GM21619 (cell line): ENCODE data around the gene IQGAP3.
A peak's percentile ranks its signal among the peaks of the same experiment; 100 is the strongest.
"Not testable (repeated sequence)": the region's sequence is repeated elsewhere in the genome, so short reads cannot be mapped to it uniquely, and the experiment has no call there.

Source experiments
- ATAC-seq: cut with Tn5 transposase; IDR thresholded peaks from one replicate; pipeline ENCODE4 v1.9.1; 2021; ENCODE audit not compliant: unreplicated experiment

The IQGAP3 gene, protein sequence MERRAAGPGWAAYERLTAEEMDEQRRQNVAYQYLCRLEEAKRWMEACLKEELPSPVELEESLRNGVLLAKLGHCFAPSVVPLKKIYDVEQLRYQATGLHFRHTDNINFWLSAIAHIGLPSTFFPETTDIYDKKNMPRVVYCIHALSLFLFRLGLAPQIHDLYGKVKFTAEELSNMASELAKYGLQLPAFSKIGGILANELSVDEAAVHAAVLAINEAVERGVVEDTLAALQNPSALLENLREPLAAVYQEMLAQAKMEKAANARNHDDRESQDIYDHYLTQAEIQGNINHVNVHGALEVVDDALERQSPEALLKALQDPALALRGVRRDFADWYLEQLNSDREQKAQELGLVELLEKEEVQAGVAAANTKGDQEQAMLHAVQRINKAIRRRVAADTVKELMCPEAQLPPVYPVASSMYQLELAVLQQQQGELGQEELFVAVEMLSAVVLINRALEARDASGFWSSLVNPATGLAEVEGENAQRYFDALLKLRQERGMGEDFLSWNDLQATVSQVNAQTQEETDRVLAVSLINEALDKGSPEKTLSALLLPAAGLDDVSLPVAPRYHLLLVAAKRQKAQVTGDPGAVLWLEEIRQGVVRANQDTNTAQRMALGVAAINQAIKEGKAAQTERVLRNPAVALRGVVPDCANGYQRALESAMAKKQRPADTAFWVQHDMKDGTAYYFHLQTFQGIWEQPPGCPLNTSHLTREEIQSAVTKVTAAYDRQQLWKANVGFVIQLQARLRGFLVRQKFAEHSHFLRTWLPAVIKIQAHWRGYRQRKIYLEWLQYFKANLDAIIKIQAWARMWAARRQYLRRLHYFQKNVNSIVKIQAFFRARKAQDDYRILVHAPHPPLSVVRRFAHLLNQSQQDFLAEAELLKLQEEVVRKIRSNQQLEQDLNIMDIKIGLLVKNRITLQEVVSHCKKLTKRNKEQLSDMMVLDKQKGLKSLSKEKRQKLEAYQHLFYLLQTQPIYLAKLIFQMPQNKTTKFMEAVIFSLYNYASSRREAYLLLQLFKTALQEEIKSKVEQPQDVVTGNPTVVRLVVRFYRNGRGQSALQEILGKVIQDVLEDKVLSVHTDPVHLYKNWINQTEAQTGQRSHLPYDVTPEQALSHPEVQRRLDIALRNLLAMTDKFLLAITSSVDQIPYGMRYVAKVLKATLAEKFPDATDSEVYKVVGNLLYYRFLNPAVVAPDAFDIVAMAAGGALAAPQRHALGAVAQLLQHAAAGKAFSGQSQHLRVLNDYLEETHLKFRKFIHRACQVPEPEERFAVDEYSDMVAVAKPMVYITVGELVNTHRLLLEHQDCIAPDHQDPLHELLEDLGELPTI (N-terminal part only)

DNA sequence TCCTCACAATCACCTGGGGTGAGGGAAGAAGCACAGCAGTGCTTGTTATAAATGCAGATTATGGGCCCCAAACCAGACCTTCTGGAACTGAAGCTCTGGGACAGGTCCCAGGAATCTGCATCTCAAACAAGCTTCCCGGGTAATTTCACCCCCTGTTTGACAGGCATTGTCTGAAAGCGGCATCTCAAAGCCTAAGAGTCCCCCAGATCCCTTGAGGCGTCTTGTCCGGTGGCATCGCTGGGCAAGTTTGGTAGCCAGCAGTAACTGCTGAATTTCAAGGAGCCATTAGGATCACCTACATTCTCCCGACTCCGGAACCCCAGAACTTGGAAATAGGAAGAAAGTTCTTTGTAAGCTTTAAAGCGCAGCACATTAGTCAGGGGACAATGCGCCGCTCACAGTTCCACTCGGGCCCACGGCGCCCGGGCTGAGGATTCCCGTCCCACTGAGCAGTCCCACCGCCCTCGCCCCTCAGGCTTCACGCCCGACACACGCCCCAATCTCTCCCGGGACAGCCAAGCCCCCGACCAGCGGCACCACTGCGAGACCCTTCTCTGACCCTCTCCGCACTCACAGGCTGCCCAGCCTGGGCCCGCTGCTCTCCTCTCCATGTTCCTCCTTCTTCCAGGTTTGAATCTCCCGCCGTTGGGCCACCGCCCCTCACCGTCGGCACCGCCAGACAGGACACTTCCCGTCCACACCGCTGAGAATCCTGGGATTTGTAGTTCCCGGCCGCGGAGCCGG is at the start of gene IQGAP3:
Gene IQGAP3, minus strand, starts transcription at position 647 of the 744 bp plus-strand sequence. Its CDS starts 36 bp downstream, at position 611.
- peak; percentile 79 for ATAC-seq

DNA sequence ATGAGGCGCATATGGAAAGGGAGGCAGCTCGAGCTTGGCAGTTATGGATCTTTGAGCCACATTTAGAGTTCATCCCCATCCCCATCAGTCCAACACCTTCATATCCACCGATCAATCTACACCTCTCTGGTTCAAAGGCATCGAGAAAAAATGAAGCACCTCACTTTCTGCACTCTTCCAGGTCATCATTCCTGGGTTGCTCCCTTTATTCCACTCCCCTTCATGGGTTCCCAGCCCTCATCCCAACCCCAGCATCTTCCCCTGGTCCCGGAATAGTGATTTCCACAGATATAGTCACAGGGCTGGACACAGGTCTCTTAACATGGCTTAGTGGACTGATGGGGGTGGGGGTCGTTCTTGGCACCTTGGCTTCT is 47.2 kb upstream of the IQGAP3 start:
- ATAC-seq, result no peak

DNA sequence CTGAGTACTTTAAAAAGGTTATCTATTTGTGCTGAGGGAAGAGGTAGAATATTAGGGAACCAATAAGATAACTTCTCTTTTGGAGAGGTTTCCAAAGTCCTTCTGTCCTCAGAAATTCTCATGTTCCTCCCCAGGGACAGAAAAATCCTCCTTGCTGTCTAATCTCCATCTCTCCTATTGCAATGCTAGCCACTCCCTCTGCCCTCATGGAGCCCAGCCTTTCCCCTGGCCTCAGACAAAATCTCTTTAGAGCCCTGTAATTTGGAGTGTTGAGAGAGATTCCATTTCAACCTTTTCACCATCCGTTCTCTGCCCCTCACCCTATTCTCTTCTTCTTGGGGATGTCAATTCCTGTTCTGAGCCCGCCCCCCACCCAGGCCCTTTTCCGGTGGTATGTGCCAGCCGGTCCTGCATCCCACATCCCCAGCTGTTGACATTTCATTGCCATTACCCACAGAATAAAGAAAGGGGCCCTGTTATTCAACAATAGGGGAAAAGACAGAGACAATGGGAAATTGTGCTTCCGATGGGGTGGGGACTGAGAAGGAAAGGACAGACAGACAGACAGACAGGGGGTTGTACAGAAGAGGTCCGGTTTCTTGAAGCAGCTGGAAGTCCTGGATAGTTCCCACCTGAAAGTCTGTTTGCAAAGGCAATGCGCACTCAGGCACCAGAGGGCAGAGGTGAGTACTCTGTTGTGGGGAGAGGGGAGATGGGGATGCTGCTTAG is 46.7 kb upstream of the IQGAP3 start, which contains the start of gene HAPLN2:
Gene HAPLN2, plus strand, starts transcription at position 563 of the 729 bp plus-strand sequence. CDS start 4,076 bp downstream, outside the sequence.
- ATAC-seq, result no peak

DNA sequence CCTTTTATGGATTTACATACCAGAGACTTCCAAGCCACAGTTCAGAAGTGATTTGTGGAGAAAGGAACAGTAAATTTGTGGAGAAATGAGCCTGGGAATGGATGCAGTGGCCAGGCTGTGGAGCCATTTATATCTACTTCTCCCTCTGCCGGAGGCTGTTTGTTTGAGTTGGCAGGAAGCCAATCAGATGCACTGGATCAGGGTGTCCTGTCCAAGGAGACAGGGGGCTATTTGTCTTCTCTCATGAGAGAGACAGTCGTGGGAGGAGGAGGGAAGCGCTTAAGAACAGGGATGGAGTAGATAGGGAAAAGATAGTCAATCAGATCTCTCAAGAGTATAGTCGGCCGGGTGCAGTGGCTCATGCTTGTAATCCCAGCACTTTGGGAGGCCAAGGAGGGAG is 44.1 kb upstream of the IQGAP3 start:
- ATAC-seq, result no peak

DNA sequence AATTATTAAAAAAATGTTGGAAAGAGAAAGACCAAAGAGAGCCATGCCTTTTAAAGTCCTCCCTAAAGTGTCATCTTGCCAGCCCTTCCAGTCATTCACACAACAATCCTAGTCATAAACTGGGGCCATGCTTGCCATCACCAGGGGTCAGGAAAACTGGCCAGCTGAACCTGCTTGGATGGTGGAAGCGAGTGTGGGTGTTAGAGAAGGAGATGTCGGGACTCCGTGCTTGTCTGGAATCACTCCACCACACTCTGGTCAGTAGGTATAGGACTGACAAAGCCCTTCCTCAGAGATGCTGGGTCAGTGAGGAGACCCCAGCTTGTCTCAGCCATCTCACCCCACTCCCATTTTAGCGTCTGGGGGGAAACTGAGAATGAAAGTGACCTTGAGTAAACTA is 43.6 kb upstream of the IQGAP3 start:
- ATAC-seq, result no peak

DNA sequence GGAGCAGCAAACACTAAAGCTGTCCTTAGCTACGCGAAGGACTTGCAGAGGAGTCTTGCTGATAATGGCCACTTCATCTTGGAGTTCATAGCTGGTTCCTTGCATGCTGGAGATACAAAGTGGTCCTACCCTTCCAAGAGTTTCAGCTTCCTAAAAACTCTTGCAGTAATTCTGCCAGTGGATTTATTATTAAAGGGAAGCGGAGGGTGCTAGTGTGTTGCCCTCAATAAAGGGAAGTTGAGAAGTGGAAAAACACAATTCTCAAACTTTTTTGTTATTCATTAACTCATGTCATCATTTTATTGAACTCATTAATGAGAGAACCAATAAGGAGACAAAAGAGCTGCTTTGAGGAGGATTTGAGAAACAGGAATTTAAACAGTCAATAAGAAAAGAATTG is 40.3 kb upstream of the IQGAP3 start:
- ATAC-seq, result no peak

DNA sequence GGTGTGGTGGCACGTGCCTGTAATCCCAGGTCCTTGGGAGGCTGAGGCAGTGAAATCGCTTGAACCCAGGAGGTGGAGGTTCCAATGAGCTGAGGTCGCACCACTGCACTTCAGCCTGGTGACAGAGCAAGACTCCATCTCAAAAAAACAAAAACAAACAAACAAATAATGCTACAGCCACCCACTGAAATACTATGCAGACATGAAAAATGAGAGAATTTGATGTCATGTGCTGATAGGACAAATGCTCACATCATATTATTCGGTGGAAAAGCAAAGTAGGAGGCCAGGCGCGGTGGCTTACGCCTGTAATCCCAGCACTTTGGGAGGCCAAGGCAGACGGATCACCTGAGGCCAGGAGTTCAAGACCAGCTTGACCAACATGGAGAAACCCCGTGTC is 37.7 kb upstream of the IQGAP3 start:
- not testable (repeated sequence) for ATAC-seq

DNA sequence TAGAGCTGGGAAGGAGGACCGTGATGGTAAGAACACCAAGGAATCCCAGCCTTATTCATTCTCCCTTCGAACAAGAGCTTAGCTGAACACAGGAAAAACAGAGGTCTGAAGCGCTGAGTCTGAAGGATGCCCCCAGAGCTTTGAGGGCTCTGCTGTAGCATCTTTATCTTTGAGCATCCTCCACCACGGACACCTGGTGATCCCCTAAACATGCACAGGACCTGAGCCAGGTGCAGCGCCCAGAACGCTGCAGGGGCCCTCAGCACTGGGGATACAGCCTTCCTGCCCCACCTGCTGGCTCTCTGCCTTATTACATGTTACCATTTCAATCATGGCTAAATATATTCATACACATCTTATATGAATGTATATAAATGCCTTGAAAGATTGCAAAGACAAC is 36.6 kb upstream of the IQGAP3 start:
- ATAC-seq, result no peak

DNA sequence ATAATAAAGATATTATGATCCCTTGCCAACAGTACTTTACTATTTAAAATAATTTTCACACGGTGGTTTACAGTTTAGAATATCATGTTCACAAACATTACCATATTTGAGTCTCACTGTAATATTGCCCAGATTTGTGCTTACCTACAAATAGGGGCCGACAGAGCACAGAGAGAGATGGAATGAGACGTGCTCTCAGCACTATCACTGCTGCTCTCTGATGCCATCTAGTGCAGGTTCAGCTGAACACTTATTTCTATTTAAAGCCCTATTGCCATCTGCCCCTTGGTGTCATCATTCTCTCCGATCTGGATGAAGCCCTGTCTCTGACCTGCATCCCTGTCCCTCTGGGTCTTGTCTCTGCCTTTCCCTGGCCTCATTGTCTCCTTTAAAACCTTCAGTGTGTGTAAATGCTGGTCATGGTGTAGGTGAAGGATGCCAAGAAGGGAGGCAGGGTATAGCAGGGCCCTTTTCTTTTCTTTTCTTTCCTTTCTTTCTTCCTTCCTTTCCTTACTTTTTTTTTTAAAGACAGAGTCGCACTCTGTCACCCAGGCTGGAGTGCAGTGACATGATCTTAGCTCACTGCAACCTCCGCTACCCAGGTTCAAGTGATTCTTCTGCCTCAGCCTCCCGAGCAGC is 35.8 kb upstream of the IQGAP3 start:
- ATAC-seq, result peak; percentile 83

DNA sequence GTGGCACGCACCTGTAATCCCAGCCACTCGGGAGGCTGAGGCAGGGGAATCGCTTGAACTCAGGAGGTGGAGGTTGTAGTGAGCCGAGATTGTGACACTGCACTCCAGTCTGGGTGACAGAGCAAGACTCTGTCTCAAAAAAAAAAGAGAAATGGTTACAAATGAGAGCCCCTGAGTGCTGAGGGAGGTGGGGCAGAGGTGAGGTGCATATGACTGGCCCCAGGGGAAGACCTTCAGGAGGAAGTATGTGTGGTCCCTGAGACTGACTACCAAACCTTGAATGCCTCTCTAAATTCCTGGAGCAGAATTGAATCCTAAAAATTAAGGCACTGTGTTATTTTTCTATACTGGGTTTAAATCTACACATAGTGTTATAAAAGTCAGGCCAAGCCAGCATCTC is 35.0 kb upstream of the IQGAP3 start:
- not testable (repeated sequence) for ATAC-seq

DNA sequence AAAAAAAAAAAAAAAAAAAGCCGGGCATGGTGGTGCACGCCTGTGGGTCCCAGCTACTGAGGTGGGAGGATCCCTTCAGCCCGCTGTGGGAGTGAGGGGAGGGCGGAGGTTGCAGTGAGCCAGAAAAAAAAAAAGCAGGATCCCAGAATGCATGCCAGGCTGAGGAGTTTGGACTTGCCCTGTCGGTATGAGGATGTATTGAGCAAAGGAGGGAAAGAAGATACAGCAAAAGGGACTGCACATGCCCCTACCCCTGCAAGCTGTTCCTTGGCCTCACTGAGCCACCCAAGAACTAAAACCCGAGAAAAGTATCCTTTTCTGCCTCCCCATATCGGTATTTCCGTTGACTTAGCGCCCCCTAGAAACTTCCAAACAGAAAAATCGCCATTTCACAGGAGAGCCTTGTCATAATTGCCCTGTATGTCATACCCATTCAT is 30.2 kb upstream of the IQGAP3 start:
- ATAC-seq, result no peak

DNA sequence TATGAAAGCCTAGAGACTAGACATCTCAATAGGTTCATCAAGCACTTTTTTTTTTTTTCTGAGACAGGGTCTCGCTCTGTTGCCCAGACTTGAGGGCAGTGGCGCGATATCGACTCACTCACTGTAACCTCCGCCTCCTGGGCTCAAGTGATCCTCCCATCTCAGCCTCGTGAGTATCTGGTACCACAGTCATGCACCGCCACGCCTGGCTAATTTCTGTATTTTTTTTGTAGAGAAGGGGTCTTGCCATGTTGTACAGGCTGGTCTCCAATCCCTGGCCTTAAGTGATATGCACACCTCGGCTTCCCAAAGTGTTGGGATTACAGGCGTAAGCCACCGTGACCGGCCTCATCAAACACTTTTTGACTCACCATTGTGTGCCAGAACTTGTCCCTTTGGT is 29.5 kb upstream of the IQGAP3 start:
- ATAC-seq, result peak; percentile 25

DNA sequence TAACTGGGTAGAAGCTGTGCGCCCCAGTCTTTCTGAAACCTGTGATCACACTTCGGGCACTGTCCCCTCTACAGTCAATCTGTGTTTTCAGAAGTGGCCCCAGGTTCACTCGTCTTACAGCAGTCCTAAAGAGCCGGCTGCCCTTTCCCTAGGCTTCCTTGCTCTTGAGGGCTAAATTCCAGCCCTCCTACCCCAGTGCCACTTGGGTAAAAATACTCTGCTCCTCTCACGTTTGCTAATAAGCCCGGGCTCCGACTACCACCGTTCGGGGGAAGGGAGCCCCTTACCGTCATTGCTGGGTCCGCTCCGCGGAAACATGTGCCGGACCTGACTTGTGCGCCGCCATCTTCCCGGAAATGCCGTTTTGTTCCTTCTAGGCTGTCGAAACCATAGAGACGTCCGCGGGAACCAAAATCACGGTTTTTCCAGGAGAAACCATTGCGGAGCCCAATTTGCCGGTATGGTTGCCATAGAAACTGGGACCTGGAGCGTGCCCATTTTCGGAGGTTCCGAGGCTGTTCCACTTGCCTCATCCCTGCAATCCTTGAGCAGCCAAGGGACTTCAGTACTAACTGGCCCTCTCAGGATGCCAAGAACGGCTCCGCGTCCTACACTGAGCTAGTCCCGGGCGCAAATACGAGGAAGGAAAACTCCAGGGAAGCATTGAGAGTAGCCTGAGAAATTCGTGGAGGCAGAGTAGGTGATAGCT is 28.9 kb upstream of the IQGAP3 start, which contains the start of gene GPATCH4:
Gene GPATCH4, minus strand, starts transcription at position 358 of the 709 bp plus-strand sequence.
- peak; percentile 59 for ATAC-seq

DNA sequence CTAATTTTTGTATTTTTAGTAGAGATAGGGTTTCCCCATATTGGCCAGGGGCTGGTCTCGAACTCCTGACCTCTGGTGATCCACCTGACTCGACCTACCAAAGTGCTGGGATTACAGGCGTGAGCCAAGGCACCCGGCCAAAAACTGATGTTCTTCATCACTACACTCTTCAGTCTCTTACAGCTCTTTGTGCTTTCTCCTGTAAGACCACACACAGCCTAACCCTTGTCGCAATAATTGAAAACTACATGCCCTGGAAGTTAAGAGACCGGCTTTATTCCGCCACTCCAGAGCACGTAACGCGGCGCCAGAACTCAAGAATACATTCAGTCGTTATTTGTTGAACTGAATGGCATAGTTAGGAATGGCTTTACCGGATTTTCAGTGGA is 28.4 kb upstream of the IQGAP3 start:
- no peak for ATAC-seq

DNA sequence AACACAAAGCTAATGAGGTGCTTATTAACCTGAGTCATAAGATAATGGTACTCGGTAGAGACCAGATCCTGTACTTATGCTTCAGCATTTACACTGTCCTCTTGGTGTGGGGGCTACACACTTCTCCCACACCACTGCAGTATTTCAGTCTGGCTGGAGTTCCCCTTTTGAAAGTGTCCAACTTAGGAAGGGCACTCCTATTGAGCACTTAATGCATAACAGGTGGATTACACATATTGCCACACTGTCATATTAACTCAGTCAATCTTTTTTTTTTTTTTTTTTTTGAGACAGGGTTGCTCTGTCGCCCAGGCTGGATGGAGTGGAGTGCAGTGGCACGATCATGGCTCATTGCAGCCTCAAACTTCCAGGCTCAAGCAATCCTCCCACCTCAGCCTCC is 27.4 kb upstream of the IQGAP3 start:
- ATAC-seq, result no peak

DNA sequence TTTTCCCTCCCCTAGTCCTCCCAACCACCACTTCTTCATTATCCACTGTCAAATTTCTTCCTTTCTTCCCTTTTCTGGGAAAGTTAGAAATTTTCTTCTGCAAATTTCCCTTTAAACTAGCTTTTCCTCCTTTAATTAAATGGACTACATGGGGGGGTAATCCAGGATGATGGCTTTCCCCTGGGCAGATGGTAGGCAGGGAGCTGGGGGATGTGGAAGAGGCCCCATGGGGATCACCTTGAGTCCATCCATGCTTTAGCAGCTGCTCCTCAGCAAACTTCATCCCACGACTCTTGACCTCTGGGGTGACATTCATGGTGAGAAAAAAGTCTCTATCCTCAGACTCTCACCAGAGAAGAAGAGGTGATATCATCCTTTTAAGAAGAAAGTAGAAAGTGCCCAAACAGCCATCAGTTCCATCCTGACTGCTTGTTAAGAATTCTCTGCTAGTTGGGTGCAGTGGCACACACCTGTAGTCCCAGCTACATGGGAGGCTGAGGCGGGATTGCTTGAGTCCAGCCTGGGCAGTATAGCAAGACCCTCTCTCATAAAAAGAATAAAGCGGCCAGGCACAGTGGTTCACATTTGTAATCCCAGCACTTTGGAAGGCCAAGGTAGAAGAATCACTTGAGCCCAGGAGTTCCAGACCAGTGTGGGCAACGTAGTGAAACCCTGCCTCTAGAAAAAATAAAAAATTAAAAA is 26.5 kb upstream of the IQGAP3 start:
- ATAC-seq, result no peak

DNA sequence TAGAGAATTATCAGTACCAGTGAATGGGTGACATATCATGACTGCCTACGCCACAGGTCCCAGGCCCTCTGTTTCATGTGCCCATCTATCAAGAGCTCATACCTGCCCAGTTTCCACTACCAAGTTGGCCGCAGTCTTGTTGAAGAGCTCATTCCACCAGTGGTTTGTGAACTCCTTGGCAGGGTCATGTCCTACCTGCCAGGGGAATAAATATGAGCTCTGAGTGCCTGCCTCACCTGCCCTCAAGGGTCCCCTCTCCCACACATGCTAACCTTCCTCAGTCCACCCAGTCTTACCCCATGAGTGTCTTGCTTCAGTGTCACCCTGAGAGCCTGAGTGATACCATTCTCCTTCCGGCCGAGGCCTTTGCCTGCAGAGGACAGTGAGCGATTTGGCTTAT is 25.8 kb upstream of the IQGAP3 start:
- no peak for ATAC-seq

DNA sequence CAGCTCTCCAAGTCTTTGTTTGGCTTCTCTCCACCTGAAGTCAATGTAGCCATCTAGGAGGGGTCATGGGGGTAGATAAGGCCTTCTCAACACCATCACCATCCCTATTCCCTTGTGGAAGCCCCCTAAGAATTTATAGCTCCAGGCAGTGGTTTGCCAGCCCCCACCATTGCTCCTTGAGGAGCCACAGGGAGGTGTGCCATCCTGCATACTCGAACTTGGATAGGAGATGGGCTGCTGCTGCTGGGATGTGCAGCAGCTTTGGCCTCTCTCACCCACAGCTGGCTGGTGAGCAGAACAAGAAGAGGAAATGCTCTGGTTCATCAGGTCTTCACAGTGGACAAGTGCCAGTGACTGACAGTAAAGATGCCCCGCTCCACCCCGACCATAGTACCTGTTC is 24.1 kb upstream of the IQGAP3 start:
- no peak for ATAC-seq
